Coronary artery (tissue), 2 donors: ENCODE measurements around the gene TUBB.

Source experiments
- DNase-seq: peaks from one replicate; pipeline ENCODE4 v3.0.0-alpha.2; 2017; ENCODE audit warnings: low spot score
- H3K27ac ChIP-seq, 2 donors: fragments of 200-600 bp; sonication (generic); one replicate each; pipeline ENCODE4 v1.5.1; 2016 to 2019
- H3K4me3 ChIP-seq: fragments of 200-600 bp; sonication (generic); 2 replicates; pipeline ENCODE4 v1.5.1; 2016; ENCODE audit warnings: mild to moderate bottlenecking, moderate library complexity
- CTCF ChIP-seq: fragments of 200-600 bp; sonication (generic); IDR thresholded peaks from one replicate; pipeline ENCODE4 v1.5.1; 2019; ENCODE audit warnings: antibody characterized with exemption

Gene TUBB

DNA sequence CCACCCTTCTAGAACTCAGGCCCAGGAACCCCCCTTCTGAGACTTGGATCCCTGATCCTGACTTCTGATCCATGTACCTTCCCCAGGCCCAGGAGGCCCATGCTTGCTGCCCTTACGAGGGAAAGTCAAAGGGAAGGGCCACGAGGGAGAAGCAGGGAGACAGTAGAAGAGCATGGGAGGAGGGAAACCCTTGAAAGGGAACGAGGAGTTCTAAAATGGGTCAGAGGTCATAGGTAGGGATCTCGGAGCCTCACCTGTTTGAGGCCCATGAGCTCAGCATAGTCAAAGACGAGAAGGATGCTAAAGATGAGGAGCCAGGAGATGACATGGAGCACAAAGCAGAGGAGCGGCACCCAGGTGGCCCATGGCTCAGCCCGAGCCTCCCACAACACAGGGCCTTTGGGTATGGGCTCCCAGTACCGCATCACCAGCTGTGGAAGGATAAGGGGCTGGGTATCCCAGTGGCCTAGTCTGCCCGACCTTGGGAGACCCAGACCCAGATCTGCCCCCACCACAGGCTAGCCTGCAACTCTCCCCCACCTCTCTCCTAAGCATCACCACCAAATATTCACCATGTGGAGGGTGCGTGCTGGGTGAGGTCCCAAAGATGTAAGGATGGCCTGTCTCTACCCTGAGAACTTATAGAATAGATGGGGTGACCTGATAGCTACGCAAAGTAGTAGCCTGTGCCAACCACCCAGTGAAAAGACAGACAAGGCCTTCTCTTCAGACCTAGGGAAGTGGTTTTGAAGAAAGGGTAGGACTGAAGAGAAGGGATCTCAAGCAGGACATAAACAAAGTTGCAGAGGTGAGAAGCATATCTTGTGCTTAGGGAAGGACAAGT, 30.9 kb upstream of the TUBB start:
- no peak for DNase-seq
- peak overlapping the region; percentile 95 to 100 for H3K27ac ChIP-seq
- no peak overlapping the region for H3K4me3 ChIP-seq

GRCh38 chr6:30689985-30690384, 30.2 kb upstream of the TUBB start:
- peak overlapping the region; percentile 95 to 100 for H3K27ac ChIP-seq
- no peak for TF ChIP-seq CTCF
- DNase-seq = no peak
- peak overlapping the region; percentile 81 for H3K4me3 ChIP-seq

More for the DNA sequence above, 30.9 kb upstream of the TUBB start:
- no peak for TF ChIP-seq CTCF

- Histone ChIP-seq H3K27ac (peak within 1 kb of the TSS; percentile 95 to 100), H3K4me3 (peak within 1 kb of the TSS; percentile 81)
- TF ChIP-seq CTCF = no peak
- peak; percentile 90 for DNase-seq
Measured at GRCh38 chr6:30690403-30691207, 29.5 kb upstream of the TUBB start, which contains the start of gene NRM. Gene NRM (minus strand): TSS chr6:30690984. CDS start chr6:30690974, 10 bp downstream.

- H3K4me3 ChIP-seq = peak overlapping the region; percentile 81
- DNase-seq = no peak
- TF ChIP-seq CTCF = no peak
- H3K27ac ChIP-seq = peak overlapping the region; percentile 95 to 100
Measured at GRCh38 chr6:30691208-30691847, 28.8 kb upstream of the TUBB start.

- TF ChIP-seq CTCF = no peak
- Histone ChIP-seq H3K27ac (no peak overlapping the region), H3K4me3 (no peak overlapping the region)
- no peak for DNase-seq
Measured at GRCh38 chr6:30696432-30696831, 23.7 kb upstream of the TUBB start.

DNA sequence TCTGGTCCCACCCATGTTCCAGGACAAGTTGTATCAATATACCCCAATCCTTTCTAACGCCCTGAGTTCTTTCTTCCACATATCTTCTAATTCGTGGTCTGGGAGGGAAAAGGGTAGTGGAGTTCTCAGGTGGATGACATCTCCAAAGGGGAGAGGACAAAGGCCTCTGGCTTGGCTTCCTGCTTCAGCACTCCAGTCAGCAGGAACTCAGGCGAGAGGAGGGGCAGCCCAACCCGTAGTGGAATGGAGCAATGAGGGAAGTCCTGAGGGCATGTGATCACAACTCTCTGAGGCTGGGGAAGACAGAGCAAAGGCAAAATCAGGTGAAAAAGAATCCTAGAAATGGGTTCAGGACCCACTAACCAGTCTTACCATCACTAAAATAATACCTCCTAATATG, 19.8 kb upstream of the TUBB start:
- DNase-seq = no peak
- no peak overlapping the region for H3K4me3 ChIP-seq
- H3K27ac ChIP-seq = no peak overlapping the region
- no peak for TF ChIP-seq CTCF
